C4-2B (cell line): Measurements from ENCODE around the gene PLCB4.

ENCODE experiments used
- H3K27ac ChIP-seq: fragments of 450-650 bp; 2 replicates; pipeline ENCODE4 v1.5.1; 2017
- CTCF ChIP-seq: fragments of 450-650 bp; conservative IDR thresholded peaks from 2 replicates; pipeline ENCODE4 v1.5.1; 2017; ENCODE audit warnings: mild to moderate bottlenecking
- ZFX ChIP-seq: fragments of 450-650 bp; IDR thresholded peaks from 2 replicates; pipeline ENCODE4 v1.6.1; 2017

Gene PLCB4

DNA sequence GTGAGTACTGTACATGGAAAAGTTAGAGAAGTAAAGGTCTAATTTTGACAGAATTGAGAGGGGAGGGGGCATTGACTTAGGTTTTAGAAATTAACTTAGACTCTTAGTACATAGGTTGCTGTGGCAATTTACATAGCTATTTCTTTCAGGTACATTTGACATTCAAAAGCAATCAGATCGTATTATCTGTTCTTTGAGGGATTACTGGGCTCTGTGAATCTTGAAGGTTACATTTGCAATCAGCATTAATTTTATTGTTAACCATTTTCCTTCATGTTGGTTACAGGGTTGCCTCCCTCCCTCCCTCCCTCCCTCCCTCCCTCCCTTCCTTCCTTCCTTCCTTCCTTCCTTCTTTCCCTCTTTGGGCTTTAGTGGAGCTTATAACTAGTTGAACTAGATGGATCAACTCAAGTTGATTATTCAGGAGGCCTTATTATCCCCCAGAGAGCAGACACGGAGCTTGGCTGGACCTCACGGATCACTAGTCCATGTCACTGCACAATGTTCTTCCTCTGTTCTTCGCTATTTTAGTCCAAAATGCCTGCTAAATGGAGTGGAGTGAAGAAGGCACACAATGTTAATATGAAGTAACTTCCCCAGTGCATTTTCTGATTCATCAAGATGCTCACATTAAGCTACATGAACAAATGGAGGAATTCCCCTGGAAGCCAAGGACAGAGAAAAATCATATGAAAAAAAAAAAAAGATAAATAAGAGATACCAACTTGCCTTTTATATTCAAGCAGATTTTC is 87.8 kb downstream of the PLCB4 start:
- TF ChIP-seq CTCF = no peak
- TF ChIP-seq ZFX = no peak
- H3K27ac ChIP-seq = no peak overlapping the region

- no peak for TF ChIP-seq CTCF
- no peak for TF ChIP-seq ZFX
- H3K27ac ChIP-seq = no peak overlapping the region
These were observed 91.4 kb downstream of the PLCB4 start for GRCh38 chr20:9160331-9160730.

DNA sequence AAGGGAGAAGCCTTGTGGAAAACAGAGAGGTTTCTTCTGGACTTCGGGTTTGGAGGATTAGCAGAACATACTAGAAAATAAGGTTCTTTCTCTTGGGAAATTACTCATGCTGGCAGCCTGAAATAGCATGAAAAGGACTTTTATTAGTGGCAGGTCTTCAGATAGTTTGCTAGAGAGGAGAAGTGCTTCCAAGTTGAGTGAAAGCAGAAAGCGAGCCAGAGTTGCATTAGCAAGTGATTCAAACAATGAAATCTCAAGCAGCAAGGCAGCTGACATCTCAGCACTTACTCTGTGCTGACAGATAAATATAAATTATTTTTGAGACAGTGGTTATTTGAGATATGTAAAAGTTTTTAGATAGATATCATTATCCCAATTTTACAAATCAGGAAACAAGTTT is 91.9 kb downstream of the PLCB4 start:
- H3K27ac ChIP-seq = no peak overlapping the region

GRCh38 chr20:9161311-9161710 is 92.4 kb downstream of the PLCB4 start:
- no peak overlapping the region for H3K27ac ChIP-seq
- no peak for TF ChIP-seq ZFX
- no peak for TF ChIP-seq CTCF

More for the DNA sequence above, 91.9 kb downstream of the PLCB4 start:
- TF ChIP-seq ZFX = no peak
- TF ChIP-seq CTCF = no peak

- no peak for TF ChIP-seq CTCF
- no peak for TF ChIP-seq ZFX
- no peak overlapping the region for H3K27ac ChIP-seq
These were observed 94.4 kb downstream of the PLCB4 start for GRCh38 chr20:9163251-9163650.

- H3K27ac ChIP-seq = no peak overlapping the region
These were observed 95.1 kb downstream of the PLCB4 start for GRCh38 chr20:9163995-9164394.

GRCh38 chr20:9165261-9165660 is 96.4 kb downstream of the PLCB4 start:
- H3K27ac ChIP-seq = no peak overlapping the region
- TF ChIP-seq ZFX (no peak), CTCF (no peak)

More at GRCh38 chr20:9163995-9164394, 95.1 kb downstream of the PLCB4 start:
- TF ChIP-seq ZFX (no peak), CTCF (no peak)
